ENCODE results near the gene SPINT3.
"Not testable (repeated sequence)": the region's sequence is repeated elsewhere in the genome, so short reads cannot be mapped to it uniquely, and the experiment has no call there.

Gene SPINT3

GRCh38 chr20:45501600-45501999, 13.8 kb downstream of the SPINT3 start:
- no peak for DNase-seq

GRCh38 chr20:45500022-45500421, 15.4 kb downstream of the SPINT3 start:
- no peak for DNase-seq

- DNase-seq: no peak
Measured at GRCh38 chr20:45497971-45498494, 17.4 kb downstream of the SPINT3 start.

DNA sequence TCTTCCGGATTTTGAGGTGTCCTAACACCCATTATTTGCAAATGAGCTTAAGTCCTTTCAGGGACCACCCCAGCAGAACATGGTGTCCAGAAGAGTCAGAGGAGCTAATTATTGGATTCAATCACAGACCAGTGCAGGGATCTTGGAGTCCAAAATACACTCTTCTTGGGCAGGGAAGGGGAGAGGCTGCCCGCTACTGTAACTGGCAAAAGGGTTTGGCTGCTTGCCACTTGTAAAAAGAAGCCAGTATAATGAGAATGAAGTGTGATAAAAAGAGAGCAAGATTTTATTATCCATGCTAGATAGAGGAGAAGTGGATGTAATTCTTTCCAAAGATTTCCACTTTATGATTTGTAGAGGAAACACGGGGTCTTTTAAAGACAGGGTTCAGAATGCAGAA, 19.3 kb downstream of the SPINT3 start:
- DNase-seq: no peak

DNA sequence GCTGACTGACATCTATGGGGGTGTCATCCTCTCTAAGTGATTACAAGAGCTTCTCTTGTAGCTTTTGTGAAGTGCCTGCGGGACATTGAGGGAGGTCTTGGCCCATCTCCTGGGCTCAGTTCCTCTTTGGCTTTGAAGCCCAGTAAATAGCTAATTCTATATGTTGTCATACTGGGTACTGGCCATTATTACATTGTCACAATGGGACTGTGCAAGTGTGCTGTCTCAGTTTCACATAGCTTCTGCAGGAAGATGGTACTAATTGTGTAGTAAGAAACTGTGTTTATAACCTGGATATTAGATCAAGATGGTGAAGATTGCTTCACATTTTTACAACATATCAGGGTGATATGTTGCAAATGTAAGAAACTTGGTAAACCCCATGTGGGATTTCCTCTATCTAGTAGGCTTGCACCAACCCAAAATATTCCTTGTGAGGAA, 19.9 kb downstream of the SPINT3 start:
- no peak for DNase-seq

DNA sequence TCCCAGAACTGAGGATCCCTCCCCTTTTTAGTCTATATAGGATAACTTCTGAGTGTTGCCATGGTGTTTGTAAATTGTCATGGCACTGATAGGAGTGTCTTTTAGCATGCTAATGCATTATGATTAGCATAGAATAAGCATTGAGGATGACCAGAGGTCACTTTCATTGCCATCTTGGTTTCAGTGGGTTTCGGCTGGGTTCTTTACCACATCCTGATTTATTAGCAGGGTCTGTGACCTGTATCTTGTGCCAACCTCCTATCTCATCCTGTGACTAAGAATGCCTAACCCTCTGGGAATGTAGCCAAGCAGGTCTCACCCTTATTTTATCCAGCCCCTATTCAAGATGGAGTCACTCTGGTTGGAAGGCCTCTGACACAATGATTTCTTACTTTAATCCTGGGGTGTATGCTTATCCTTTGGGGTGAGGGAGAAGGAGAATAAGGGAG, 26.3 kb downstream of the SPINT3 start:
- DNase-seq: no peak

DNA sequence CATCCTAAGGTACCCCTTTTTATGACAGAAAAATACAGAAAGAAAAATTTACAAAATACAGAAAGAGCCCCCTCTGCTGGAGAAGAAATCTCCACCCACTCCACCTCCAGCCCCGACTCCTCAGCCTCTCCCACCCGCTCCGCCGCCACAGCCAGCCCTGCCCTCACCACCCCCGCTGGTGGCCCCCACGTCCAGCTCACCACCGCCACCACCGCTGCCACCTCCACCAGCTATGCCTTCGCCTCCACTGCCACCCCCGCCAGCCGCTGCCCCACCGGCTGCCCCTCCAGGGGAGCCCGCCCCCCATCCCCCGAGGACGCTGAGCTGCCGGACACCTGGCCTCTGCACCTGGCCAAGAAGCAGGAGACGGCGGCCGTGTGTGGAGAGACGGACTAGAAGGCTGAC, 28.2 kb downstream of the SPINT3 start:
- no peak for DNase-seq

- DNase-seq: no peak
Measured at GRCh38 chr20:45485388-45485787, 30.0 kb downstream of the SPINT3 start.

DNA sequence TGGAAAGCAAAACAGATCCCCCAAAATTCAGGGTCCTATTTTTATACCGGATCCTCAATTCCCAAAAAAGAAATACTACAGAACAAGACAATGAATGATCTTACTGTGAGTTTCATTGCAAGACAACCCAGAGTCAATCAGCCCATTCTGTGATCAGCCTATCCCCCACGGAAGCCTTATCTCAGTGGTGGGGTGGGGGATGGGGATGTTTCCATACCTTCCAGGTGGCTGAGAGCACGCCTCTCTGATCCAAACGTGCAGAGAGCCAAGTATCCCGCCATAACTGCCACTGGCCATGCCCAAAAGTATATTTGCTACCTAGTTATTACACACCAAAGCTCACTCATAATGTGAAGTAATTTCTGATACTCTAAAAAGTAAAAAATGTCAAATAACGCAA, 30.7 kb downstream of the SPINT3 start:
- no peak for DNase-seq

DNA sequence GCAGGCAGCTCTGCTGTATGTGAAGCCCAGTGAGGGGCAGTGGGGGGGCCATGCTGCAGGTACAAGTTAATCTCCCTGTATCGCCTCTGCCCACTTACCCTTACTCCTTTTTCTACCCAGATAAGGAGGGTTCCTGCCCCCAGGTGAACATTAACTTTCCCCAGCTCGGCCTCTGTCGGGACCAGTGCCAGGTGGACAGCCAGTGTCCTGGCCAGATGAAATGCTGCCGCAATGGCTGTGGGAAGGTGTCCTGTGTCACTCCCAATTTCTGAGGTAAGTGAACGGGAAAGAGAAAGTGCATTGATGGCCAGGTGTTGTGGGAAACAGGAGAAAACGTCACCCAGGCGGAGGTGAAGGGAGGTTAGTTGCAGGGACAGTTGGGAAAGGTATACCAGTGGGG, 35.6 kb downstream of the SPINT3 start:
- DNase-seq: no peak

DNA sequence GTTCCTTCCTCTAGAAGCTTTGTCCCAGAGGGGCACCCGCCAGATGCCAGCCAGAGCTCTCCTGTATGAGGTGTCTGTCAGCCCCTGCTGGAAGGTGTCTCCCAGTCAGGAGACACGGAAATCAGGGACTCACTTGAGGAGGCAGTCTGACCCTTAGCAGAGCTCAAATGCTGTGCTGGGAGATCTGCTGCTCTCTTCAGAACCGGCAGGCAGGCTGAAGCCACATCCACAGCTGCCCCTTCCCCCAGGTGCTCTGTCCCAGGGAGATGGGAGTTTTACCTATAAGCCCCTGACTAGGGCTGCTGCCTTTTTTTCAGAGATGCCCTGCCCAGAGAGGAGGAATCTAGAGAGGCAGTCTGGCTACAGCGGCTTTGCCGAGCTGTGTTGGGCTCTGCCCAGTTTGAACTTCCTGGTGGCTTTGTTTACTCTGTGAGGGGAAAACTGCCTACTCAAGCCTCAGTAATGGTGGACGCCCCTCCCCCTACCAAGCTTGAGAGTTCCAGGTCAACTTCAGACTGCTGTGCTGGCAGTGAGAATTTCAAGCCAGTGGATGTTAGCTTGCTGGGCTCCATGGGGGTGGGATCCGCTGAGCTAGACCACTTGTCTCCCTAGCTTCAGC, 37.8 kb downstream of the SPINT3 start:
- DNase-seq: not testable (repeated sequence)

- not testable (repeated sequence) for DNase-seq
Measured at GRCh38 chr20:45472286-45472685, 43.1 kb downstream of the SPINT3 start.

GRCh38 chr20:45470937-45471336, 44.5 kb downstream of the SPINT3 start:
- DNase-seq: no peak

DNA sequence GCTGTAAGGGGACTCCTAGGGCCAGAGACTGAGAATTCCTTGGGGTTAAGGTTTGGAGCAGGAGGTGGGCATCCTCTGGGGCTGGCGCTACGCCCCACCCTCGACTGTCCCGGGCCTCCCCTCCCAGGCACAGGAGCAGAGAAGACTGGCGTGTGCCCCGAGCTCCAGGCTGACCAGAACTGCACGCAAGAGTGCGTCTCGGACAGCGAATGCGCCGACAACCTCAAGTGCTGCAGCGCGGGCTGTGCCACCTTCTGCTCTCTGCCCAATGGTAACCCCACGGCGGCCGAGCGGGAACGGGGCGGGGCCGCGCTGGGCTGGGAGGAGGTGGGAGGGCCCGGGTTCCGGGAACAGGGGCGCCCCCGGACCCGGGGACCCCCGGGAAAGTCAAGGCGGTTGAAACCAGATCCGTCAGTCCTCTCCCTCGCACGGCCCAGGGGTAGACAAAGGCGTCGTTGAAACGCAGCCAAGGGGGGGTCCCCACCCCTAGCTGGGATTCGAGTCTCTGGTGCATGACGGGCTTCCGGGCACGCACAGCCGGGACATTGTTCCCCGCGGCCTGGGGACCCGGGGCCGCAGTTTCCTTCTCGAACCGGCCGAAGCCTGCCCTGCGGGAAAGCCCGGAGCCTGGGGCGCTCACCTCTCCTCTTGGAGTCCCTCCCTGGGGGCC, 45.0 kb downstream of the SPINT3 start:
- DNase-seq: peak in 1 of 2 experiments; percentile 33

DNA sequence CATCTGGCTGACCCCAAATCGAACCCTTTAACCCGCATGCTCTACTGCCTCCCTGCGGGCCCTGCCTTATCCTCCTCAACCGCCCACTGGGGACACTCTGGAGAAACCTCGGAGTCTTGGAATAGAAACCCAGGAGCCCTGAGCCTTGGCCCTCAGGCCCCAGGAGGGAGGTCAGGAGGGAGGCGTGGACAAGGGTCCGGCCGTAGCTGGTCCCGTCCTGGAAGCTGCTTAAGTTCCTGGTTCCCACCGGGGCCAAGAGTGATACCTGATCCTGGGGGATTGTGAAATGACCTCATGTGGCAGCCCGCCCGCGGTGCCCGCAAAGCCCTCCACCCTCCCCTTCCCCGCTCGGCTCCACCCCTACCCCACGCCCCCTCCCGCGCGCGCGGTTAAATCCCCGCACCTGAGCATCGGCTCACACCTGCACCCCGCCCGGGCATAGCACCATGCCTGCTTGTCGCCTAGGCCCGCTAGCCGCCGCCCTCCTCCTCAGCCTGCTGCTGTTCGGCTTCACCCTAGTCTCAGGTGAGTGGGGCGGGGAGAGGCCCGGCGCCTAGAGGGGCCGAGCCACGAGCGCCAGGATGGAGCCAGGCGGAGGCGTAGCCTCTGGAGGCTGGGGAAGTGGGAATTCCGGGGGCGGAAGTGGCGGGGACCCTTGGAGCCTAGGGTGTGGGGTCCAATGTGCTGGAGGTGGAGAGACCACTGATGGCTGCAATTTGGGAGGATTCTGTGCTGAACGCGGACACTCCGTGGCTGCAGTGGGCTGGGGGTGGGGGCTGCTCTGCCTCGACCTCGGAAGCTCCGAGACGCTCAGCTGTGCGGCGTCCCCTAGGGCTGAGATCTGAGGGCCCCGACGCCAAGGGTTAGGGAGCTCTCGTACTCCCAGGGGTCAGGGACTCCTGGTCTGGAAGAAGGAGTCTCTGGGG, 45.8 kb downstream of the SPINT3 start, which contains the start of gene WFDC2:
Gene WFDC2 (plus strand): TSS at position 418 of the 926 bp plus-strand sequence. CDS start 29 bp downstream, at position 447.
- peak; percentile 40 to 49 for DNase-seq

DNA sequence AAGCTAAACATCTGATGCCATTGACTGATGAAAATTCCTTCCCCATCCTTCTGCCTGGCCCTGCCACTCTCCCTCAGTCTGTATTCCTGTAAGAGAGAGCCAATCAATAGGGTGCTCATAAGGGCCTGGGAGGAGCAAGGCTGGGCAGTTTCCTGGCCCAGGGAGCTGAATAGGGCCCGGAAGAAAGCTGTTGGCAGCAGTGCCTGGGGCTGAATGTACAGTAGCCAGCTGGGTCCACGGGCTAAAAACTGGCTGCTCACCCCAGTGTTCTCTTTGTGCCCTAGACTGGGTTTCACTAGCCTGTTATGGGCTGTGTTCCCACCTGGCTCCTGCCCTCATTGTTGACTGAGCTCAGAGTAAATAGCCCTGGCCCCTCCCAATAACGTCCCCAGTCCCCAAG, 47.6 kb downstream of the SPINT3 start:
- DNase-seq: no peak

GRCh38 chr20:45467172-45467571, 48.2 kb downstream of the SPINT3 start:
- DNase-seq: no peak

- no peak for DNase-seq
Measured at GRCh38 chr20:45465491-45466266, 49.7 kb downstream of the SPINT3 start.

- no peak for DNase-seq
Measured at GRCh38 chr20:45463709-45464108, 51.7 kb downstream of the SPINT3 start.

DNA sequence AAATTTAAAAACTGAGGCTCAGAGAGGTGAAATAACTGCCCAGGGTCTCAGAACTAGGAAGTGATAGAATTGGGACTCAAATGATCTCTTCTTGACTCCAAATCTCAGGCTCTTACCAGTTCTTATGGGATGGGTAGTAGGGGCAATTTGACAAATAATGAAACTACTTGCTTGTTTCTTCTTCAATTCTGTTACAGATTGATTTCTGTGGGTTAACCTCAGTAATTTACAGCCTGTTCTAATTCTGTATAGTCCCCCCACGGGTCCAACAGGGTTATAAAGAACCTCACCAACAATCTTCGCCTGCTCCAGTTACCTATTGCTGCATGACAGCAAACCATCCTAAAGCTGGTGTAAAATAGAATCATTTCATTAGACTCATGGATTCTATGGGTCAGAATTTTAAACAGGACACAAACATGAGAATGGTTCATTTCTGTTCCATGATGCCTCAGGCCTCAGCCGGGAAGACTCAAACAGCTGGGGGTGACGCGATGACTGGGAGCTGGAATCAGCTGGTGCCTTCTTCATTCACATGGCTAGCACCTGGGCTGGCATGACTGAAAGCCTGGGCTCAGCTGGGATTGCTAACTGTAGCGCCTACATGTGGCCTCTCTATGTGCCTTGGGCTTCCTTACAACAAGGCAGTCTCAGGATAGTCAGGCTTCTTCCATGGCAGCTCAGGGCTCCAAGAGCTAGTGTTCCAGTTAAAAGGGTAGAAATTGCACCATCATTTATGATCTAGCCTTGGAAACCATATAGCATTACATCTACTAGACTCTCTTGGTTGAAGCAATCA, 52.5 kb downstream of the SPINT3 start:
- no peak for DNase-seq
